ENCODE data around the gene TRAF3IP3.

TRAF3IP3 gene

GRCh38 chr1:209805875-209806760 is 50.3 kb downstream of the TRAF3IP3 start, which contains the start of gene IRF6:
Gene IRF6 (minus strand): TSS chr1:209806142. CDS start chr1:209801413, 4,729 bp downstream.
- DNase-seq (ENCODE audit: extremely low spot score): peak; percentile 86
- no peak for TF ChIP-seq CTCF (IDR thresholded peaks at IDR 0.05; ENCODE audit: control extremely low read depth, extremely low read depth, low read depth, missing control alignments)
- CTCF ChIA-PET: interaction anchor here (1.0 to 12.6 kb wide), 3 partner anchors 10 to 58 kb away, joined by 3 to 190 read pairs (median 6); partner anchors contain the start of gene UTP25
- POLR2A ChIA-PET: no interaction called here

- no peak for DNase-seq (ENCODE audit: extremely low spot score)
- no peak for TF ChIP-seq CTCF (IDR thresholded peaks at IDR 0.05; ENCODE audit: control extremely low read depth, extremely low read depth, low read depth, missing control alignments)
- CTCF ChIA-PET: interaction anchor here (0.7 to 12.6 kb wide), 4 partner anchors 17 to 54 kb away, joined by 3 to 190 read pairs (median 3); partner anchors contain the start of gene UTP25
- POLR2A ChIA-PET: no interaction called here
Observed at GRCh38 chr1:209807509-209807908, 51.7 kb downstream of the TRAF3IP3 start.

- CTCF ChIA-PET: interaction anchor here (0.9 to 12.6 kb wide), 4 partner anchors 8 to 54 kb away, joined by 3 to 190 read pairs (median 4); partner anchors contain the start of gene UTP25
- DNase-seq (ENCODE audit: extremely low spot score): no peak
- POLR2A ChIA-PET: no interaction called here
- no peak for TF ChIP-seq CTCF (IDR thresholded peaks at IDR 0.05; ENCODE audit: control extremely low read depth, extremely low read depth, low read depth, missing control alignments)
Observed at GRCh38 chr1:209808059-209808581, 52.3 kb downstream of the TRAF3IP3 start.

- no peak for DNase-seq (ENCODE audit: extremely low spot score)
- CTCF ChIA-PET: interaction anchor here (1.6 to 12.6 kb wide), 2 partner anchors 10 to 15 kb away, joined by 5 to 190 read pairs; partner anchors contain the start of gene UTP25
- no peak for TF ChIP-seq CTCF (IDR thresholded peaks at IDR 0.05; ENCODE audit: control extremely low read depth, extremely low read depth, low read depth, missing control alignments)
- POLR2A ChIA-PET: no interaction called here
Observed at GRCh38 chr1:209809611-209810010, 53.8 kb downstream of the TRAF3IP3 start.

- POLR2A ChIA-PET: no interaction called here
- no peak for DNase-seq (ENCODE audit: extremely low spot score)
Observed at GRCh38 chr1:209810783-209811182, 54.9 kb downstream of the TRAF3IP3 start.

More at GRCh38 chr1:209810783-209811182, 54.9 kb downstream of the TRAF3IP3 start:
- CTCF ChIA-PET: interaction anchor here (12.6 kb wide), 1 partner anchor 14 kb away, joined by 190 read pairs; the partner anchor contains the start of gene UTP25
- no peak for TF ChIP-seq CTCF (IDR thresholded peaks at IDR 0.05; ENCODE audit: control extremely low read depth, extremely low read depth, low read depth, missing control alignments)

Measured in GM10248 (cell line).